Ishikawa (cell line): ENCODE measurements around the gene CTSW.

Experiments
- CEBPB ChIP-seq: IDR thresholded peaks from 2 replicates; pipeline ENCODE4 v1.6.1; 2012
- CREB1 ChIP-seq: IDR thresholded peaks from 2 replicates; pipeline ENCODE4 v1.6.1; 2012; ENCODE audit warnings: low read depth
- EGR1 ChIP-seq: IDR thresholded peaks from 2 replicates; pipeline ENCODE4 v1.6.1; 2012
- EP300 ChIP-seq: IDR thresholded peaks from 2 replicates; pipeline ENCODE4 v1.6.1; 2012; ENCODE audit warnings: borderline replicate concordance
- FOXM1 ChIP-seq: IDR thresholded peaks from 2 replicates; pipeline ENCODE4 v1.6.1; 2012; ENCODE audit warnings: low read depth, borderline replicate concordance
- NFIC ChIP-seq: IDR thresholded peaks from 2 replicates; pipeline ENCODE4 v1.6.1; 2012
- RAD21 ChIP-seq: IDR thresholded peaks from 2 replicates; pipeline ENCODE4 v1.6.1; 2012; ENCODE audit warnings: low read depth
- TAF1 ChIP-seq: IDR thresholded peaks from 2 replicates; pipeline ENCODE4 v1.6.1; 2012; ENCODE audit warnings: low read depth, mild to moderate bottlenecking
- TCF12 ChIP-seq: IDR thresholded peaks from 2 replicates; pipeline ENCODE4 v1.6.1; 2012; ENCODE audit warnings: low read depth
- TEAD4 ChIP-seq: IDR thresholded peaks from 2 replicates; pipeline ENCODE4 v1.6.1; 2012
- YY1 ChIP-seq: IDR thresholded peaks from 2 replicates; pipeline ENCODE4 v1.6.1; 2012; ENCODE audit warnings: low read depth
- ZBTB7A ChIP-seq: IDR thresholded peaks from 2 replicates; pipeline ENCODE4 v1.6.1; 2012; ENCODE audit warnings: low read depth
- TF ChIP-seq, protein P1 (sequence below): IDR thresholded peaks from 2 replicates; pipeline ENCODE4 v1.6.1; 2012
- TF ChIP-seq, protein P2 (sequence below): IDR thresholded peaks from 2 replicates; pipeline ENCODE4 v1.6.1; 2012
- TF ChIP-seq, protein P3 (sequence below): IDR thresholded peaks from 2 replicates; pipeline ENCODE4 v1.6.1; 2012; ENCODE audit warnings: low read depth, mild to moderate bottlenecking

CTSW gene

DNA sequence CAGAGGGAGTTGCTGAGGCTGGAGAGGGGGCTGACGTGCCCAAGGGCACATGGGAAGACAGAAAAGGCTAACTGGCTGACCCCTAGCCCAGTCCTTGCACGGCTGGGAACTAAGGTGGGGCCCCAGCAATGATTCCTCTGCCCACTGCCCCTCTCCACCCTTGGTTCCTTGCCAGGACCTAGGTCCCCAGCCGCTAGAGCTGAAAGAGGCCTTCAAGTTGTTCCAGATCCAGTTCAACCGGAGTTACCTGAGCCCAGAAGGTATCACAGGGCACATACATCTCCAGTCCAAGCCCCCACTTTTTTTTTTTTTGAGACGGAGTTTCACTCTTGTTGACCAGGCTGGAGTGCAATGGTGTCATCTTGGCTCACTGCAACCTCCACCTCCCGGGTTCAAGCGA, 390 bp downstream of the CTSW start:
- TF ChIP-seq NFIC (no peak), TAF1 (no peak), EGR1 (no peak), FOXM1 (no peak), YY1 (no peak), EP300 (no peak), TCF12 (no peak), CEBPB (no peak), RAD21 (no peak), CREB1 (no peak), ZBTB7A (no peak)
- TF ChIP-seq, protein P1, sequence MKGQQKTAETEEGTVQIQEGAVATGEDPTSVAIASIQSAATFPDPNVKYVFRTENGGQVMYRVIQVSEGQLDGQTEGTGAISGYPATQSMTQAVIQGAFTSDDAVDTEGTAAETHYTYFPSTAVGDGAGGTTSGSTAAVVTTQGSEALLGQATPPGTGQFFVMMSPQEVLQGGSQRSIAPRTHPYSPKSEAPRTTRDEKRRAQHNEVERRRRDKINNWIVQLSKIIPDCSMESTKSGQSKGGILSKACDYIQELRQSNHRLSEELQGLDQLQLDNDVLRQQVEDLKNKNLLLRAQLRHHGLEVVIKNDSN: no peak
- TF ChIP-seq, protein P2, sequence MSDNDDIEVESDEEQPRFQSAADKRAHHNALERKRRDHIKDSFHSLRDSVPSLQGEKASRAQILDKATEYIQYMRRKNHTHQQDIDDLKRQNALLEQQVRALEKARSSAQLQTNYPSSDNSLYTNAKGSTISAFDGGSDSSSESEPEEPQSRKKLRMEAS: no peak

DNA sequence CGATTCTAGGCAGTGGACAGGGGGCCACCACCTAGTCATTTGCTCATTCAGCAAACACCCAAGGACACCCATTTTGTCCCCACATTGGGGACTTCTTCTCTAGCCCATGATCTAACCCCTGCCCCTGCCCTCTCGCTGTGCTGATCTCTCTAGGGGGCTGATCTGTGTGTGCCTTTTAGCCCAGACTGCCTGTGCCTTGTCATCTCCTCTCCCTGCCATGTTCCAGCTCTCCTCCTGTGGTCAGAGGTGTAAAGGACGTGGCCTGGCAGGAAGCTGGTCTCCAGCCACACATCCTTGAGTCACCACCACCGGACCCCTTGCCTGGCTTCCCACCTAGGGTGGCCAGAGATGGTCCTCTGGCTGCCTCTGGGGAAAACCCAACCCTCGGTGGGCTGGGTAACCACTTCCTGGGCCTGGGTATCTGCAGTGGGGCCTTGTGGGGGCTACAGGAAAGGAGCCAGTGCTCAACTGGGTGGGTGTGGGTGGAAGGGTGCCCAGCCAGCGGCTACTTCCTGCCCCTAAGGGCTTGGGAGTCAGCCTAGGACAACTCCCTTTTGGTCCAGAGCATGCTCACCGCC, 1.3 kb downstream of the CTSW start:
- TF ChIP-seq, protein P1: no peak
- TF ChIP-seq TCF12: no peak
- no peak for TF ChIP-seq ZBTB7A
- TF ChIP-seq TEAD4: no peak
- no peak for TF ChIP-seq RAD21
- TF ChIP-seq, protein P2: no peak
- TF ChIP-seq YY1: no peak
- no peak for TF ChIP-seq CEBPB
- no peak for TF ChIP-seq TAF1
- no peak for TF ChIP-seq NFIC
- TF ChIP-seq EGR1: no peak
- TF ChIP-seq CREB1: no peak

DNA sequence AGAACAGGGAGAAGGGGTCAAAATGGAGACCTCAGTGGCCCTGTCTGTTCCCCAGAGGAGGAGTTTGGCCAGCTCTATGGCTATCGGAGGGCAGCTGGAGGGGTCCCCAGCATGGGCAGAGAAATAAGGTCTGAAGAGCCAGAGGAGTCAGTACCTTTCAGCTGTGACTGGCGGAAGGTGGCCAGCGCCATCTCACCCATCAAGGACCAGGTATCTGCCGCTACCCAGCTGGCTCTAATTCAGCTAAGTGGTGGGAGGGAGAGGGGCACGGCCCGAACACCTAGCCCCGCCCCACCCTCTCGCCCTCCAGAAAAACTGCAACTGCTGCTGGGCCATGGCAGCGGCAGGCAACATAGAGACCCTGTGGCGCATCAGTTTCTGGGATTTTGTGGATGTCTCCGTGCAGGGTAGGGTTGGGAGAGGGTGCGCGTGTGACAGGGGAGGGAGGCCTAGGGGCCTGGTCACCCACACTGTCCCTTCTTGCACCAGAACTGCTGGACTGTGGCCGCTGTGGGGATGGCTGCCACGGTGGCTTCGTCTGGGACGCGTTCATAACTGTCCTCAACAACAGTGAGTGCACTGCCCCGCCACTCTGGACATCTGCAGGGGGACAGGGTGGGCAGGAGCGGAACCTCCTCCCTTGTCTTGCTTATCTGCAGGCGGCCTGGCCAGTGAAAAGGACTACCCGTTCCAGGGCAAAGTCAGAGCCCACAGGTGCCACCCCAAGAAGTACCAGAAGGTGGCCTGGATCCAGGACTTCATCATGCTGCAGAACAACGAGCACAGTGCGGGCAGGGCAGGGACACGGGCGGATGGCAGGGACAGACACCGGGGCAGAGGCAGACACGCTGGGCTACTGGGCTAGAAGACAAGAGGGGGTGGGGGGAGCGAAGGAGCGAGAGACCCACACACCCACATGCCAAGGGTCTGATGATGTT, 2.8 kb downstream of the CTSW start:
- TF ChIP-seq TAF1: no peak
- TF ChIP-seq, protein P2: no peak
- TF ChIP-seq TCF12: no peak
- TF ChIP-seq CEBPB: no peak
- TF ChIP-seq YY1: no peak
- TF ChIP-seq CREB1: no peak
- TF ChIP-seq, protein P3, sequence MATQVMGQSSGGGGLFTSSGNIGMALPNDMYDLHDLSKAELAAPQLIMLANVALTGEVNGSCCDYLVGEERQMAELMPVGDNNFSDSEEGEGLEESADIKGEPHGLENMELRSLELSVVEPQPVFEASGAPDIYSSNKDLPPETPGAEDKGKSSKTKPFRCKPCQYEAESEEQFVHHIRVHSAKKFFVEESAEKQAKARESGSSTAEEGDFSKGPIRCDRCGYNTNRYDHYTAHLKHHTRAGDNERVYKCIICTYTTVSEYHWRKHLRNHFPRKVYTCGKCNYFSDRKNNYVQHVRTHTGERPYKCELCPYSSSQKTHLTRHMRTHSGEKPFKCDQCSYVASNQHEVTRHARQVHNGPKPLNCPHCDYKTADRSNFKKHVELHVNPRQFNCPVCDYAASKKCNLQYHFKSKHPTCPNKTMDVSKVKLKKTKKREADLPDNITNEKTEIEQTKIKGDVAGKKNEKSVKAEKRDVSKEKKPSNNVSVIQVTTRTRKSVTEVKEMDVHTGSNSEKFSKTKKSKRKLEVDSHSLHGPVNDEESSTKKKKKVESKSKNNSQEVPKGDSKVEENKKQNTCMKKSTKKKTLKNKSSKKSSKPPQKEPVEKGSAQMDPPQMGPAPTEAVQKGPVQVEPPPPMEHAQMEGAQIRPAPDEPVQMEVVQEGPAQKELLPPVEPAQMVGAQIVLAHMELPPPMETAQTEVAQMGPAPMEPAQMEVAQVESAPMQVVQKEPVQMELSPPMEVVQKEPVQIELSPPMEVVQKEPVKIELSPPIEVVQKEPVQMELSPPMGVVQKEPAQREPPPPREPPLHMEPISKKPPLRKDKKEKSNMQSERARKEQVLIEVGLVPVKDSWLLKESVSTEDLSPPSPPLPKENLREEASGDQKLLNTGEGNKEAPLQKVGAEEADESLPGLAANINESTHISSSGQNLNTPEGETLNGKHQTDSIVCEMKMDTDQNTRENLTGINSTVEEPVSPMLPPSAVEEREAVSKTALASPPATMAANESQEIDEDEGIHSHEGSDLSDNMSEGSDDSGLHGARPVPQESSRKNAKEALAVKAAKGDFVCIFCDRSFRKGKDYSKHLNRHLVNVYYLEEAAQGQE: no peak

DNA sequence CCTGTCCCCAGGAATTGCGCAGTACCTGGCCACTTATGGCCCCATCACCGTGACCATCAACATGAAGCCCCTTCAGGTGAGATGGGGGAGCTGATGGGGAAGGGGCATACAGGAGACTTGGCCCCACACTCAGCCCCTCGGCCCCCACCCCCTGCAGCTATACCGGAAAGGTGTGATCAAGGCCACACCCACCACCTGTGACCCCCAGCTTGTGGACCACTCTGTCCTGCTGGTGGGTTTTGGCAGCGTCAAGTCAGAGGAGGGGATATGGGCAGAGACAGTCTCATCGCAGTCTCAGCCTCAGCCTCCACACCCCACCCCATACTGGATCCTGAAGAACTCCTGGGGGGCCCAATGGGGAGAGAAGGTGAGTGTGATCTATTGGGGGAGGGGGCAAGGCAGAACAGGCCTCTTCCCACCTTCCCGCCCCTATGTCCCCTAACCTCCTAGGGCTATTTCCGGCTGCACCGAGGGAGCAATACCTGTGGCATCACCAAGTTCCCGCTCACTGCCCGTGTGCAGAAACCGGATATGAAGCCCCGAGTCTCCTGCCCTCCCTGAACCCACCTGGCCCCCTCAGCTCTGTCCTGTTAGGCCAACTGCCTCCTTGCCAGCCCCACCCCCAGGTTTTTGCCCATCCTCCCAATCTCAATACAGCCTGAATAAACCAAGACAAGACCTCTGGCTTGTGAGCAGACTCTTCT, 3.6 kb downstream of the CTSW start:
- TF ChIP-seq RAD21: no peak
- no peak for TF ChIP-seq CEBPB
- TF ChIP-seq ZBTB7A: no peak

DNA sequence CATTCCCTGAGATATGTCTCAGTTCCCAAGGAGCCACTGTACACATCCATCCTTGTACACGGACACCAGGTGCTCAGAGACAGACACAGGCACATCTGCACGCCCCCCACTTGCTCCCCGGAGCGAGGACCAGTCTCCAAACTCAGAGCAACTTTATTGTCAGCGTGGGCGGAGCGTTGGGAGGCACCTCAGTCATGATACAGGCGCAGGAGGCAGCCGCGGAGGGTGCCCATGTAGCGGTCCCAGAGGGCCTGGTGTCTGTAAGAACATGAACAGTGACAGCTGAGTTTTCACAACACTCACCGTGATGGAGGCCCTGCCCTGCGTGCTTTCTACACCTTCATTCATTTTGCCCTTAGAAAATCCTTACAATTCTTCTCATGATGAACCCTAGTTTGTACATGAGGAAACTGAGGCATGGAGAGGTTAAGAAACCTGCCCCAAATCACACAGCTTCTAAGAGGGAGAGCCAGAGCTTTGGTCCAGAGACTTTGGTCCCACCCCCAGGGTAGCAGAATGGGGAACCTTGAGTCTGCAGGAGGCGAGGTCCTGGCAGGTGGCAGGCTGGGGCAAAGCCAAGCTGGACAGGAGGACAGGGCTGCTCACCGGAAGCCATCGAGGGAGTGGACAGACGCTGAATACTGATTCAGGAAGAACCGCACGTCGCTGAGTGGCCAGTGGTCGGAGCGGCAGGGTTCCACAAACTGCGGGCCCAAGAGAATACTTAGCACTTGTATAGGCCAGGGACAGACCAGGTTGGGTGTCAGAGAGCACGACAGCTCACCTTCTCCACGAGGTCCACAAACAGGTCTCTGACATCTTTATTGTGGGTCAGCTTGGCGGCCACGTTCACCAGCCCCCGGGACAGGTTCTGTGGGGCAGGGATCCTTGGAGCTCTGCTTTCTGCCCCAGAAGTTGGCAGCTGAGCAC, 4.4 kb downstream of the CTSW start:
- TF ChIP-seq RAD21 (no peak), TEAD4 (no peak), TAF1 (no peak), CEBPB (no peak), ZBTB7A (no peak), YY1 (no peak), TCF12 (no peak), EP300 (no peak), FOXM1 (no peak), NFIC (no peak), CREB1 (no peak), EGR1 (no peak)
- TF ChIP-seq, protein P1: no peak
- TF ChIP-seq, protein P3: no peak
- TF ChIP-seq, protein P2: no peak
